GM23338 (cell line): Measurements from ENCODE around the gene FMN2. TPM values are rescaled to one million over a fixed set of nuclear protein-coding genes. Genes with fewer than 3 reads are reported as not detected.

Experiments used
- ATAC-seq: fragments of 200-7000 bp; cut with Tn5 transposase; 3 replicates; pipeline ENCODE4 v1.9.1; 2020
- DNase-seq: peaks from one replicate; pipeline ENCODE4 v3.0.0-alpha.2; 2015; ENCODE audit warnings: low spot score
- H2AFZ ChIP-seq: fragments of 200-600 bp; sonication (generic); 2 replicates; pipeline ENCODE4 v1.8.0; 2016; ENCODE audit warnings: antibody characterized with exemption, mild to moderate bottlenecking, moderate library complexity
- H3F3A ChIP-seq: fragments of 200-600 bp; sonication (generic); replicated peaks from 2 replicates; pipeline ENCODE4 v1.8.0; 2017; ENCODE audit warnings: antibody characterized with exemption, mixed run types, low read depth
- H3K27ac ChIP-seq: fragments of 200-600 bp; sonication (generic); 2 replicates; pipeline ENCODE4 v1.6.1; 2016; ENCODE audit warnings: low read depth
- H3K27me3 ChIP-seq: fragments of 200-600 bp; sonication (generic); 2 replicates; pipeline ENCODE4 v1.8.0; 2016; ENCODE audit warnings: mild to moderate bottlenecking, mixed run types, moderate library complexity; ENCODE audit not compliant: insufficient read depth
- H3K36me3 ChIP-seq: fragments of 200-600 bp; sonication (generic); 2 replicates; pipeline ENCODE4 v1.8.0; 2016; ENCODE audit warnings: mild to moderate bottlenecking; ENCODE audit not compliant: insufficient read depth
- H3K4me1 ChIP-seq: fragments of 200-600 bp; sonication (generic); 2 replicates; pipeline ENCODE4 v1.8.0; 2016; ENCODE audit warnings: mild to moderate bottlenecking, moderate library complexity; ENCODE audit not compliant: insufficient read depth
- H3K4me2 ChIP-seq: fragments of 200-600 bp; sonication (generic); 2 replicates; pipeline ENCODE4 v1.7.1; 2017; ENCODE audit warnings: mixed run types
- H3K4me3 ChIP-seq: fragments of 200-600 bp; sonication (generic); 2 replicates; pipeline ENCODE4 v1.6.1; 2016; ENCODE audit warnings: mixed run types
- H3K79me2 ChIP-seq: fragments of 200-600 bp; sonication (generic); replicated peaks from 2 replicates; pipeline ENCODE4 v1.8.0; 2017; ENCODE audit warnings: mild to moderate bottlenecking; ENCODE audit not compliant: insufficient read depth
- H3K9me2 ChIP-seq: fragments of 200-600 bp; sonication (generic); 2 replicates; pipeline ENCODE4 v1.8.0; 2017; ENCODE audit not compliant: insufficient read depth
- H4K20me1 ChIP-seq: fragments of 200-600 bp; sonication (generic); replicated peaks from 2 replicates; pipeline ENCODE4 v1.8.0; 2017; ENCODE audit warnings: mild to moderate bottlenecking; ENCODE audit not compliant: insufficient read depth
- H3K27ac Mint-ChIP-seq: 2 replicates; pipeline ENCODE4 v1.8.0; 2020; ENCODE audit warnings: inconsistent platforms, mild to moderate bottlenecking, moderate library complexity, mixed read lengths
- H3K27me3 Mint-ChIP-seq: 3 replicates; pipeline ENCODE4 v1.8.0; 2022; ENCODE audit warnings: low read depth, mild to moderate bottlenecking, moderate library complexity, mixed read lengths, inconsistent platforms; ENCODE audit not compliant: insufficient read depth, poor library complexity
- H3K36me3 Mint-ChIP-seq: 3 replicates; pipeline ENCODE4 v1.8.0; 2021; ENCODE audit warnings: low read depth, mild to moderate bottlenecking, inconsistent platforms, moderate library complexity, mixed read lengths
- H3K4me1 Mint-ChIP-seq: 3 replicates; pipeline ENCODE4 v1.8.0; 2020; ENCODE audit warnings: mild to moderate bottlenecking, inconsistent platforms, mixed read lengths
- H3K4me3 Mint-ChIP-seq: 3 replicates; pipeline ENCODE4 v1.8.0; 2021; ENCODE audit warnings: moderate library complexity, mild to moderate bottlenecking, inconsistent platforms, mixed read lengths
- H3K9me3 Mint-ChIP-seq: 3 replicates; pipeline ENCODE4 v1.8.0; 2020; ENCODE audit warnings: moderate library complexity, mild to moderate bottlenecking, inconsistent platforms, mixed read lengths
- CREB1 ChIP-seq: fragments of 250-450 bp; sonication (Bioruptor Pico); IDR thresholded peaks from 2 replicates; pipeline ENCODE4 v1.5.0; 2020; ENCODE audit warnings: low read depth, mild to moderate bottlenecking, moderate library complexity
- EZH2 ChIP-seq: fragments of 200-600 bp; sonication (generic); IDR thresholded peaks from one replicate; pipeline ENCODE4 v1.8.0; 2017; ENCODE audit warnings: antibody characterized with exemption, mild to moderate bottlenecking, low read depth; ENCODE audit not compliant: unreplicated experiment
- EZH2phosphoT487 ChIP-seq: fragments of 200-600 bp; sonication (generic); IDR thresholded peaks from one replicate; pipeline ENCODE4 v1.8.1; 2018; ENCODE audit warnings: antibody characterized with exemption; ENCODE audit not compliant: unreplicated experiment
- JUNB ChIP-seq: IDR thresholded peaks from one replicate; pipeline ENCODE4 v1.6.1; 2016; ENCODE audit warnings: antibody characterized with exemption; ENCODE audit not compliant: unreplicated experiment
- POLR2AphosphoS5 ChIP-seq: IDR thresholded peaks from 2 replicates; pipeline ENCODE4 v1.6.1; 2016; ENCODE audit warnings: antibody characterized with exemption, low read depth
- STAT1 ChIP-seq: IDR thresholded peaks from one replicate; pipeline ENCODE4 v1.6.1; 2016; ENCODE audit warnings: antibody characterized with exemption; ENCODE audit not compliant: unreplicated experiment
- ZNF114 ChIP-seq: fragments of 250-450 bp; sonication (Bioruptor Pico); IDR thresholded peaks from 2 replicates; pipeline ENCODE4 v1.5.0; 2020; ENCODE audit warnings: mild to moderate bottlenecking, moderate library complexity
- ZNF331 ChIP-seq: fragments of 250-450 bp; sonication (Bioruptor Pico); IDR thresholded peaks from 2 replicates; pipeline ENCODE4 v1.5.0; 2020; ENCODE audit warnings: low read depth, mild to moderate bottlenecking, moderate library complexity
- polyA plus RNA-seq: library from polyadenylated mRNA; unstranded; fragments of >200 nt; fragmentation: Nextera tagmentation; extraction: Ambion mirVana; gene quantifications from 2 replicates; pipeline ENCODE4 v1.2.1, GENCODE V29; 2016
- total RNA-seq: library from RNA; depleted of rRNA; stranded (reverse); fragments of >200 nt; shearing (Covaris generic); gene quantifications from 2 replicates; pipeline ENCODE4 v1.2.3, GENCODE V29; 2014
- TF ChIP-seq, protein P1 (sequence below): IDR thresholded peaks from 2 replicates; pipeline ENCODE4 v1.6.1; 2016; ENCODE audit warnings: antibody characterized with exemption
- TF ChIP-seq, protein P2 (sequence below), 2 experiments: fragments of 200-600 bp in 1 of 2; sonication (generic) in 1 of 2; conservative IDR thresholded peaks; 2 replicates each; pipeline versions ENCODE4 v1.5.1 to v1.6.1; 2016 to 2017; ENCODE audit warnings: antibody characterized with exemption in 2 of 2, low read depth in 2 of 2, mild to moderate bottlenecking in 2 of 2, moderate library complexity in 1 of 2
- TF ChIP-seq, protein P3 (sequence below): IDR thresholded peaks from one replicate; pipeline ENCODE4 v1.6.1; 2018; ENCODE audit warnings: antibody characterized with exemption; ENCODE audit not compliant: unreplicated experiment
- TF ChIP-seq, protein P4 (sequence below): fragments of 250-450 bp; sonication (Bioruptor Pico); IDR thresholded peaks from 2 replicates; pipeline ENCODE4 v1.5.0; 2020; ENCODE audit warnings: mild to moderate bottlenecking, moderate library complexity

FMN2 gene
- total and polyA plus RNA-seq, 2 experiments from 2014 or later: 1.5 to 2.5 TPM

DNA sequence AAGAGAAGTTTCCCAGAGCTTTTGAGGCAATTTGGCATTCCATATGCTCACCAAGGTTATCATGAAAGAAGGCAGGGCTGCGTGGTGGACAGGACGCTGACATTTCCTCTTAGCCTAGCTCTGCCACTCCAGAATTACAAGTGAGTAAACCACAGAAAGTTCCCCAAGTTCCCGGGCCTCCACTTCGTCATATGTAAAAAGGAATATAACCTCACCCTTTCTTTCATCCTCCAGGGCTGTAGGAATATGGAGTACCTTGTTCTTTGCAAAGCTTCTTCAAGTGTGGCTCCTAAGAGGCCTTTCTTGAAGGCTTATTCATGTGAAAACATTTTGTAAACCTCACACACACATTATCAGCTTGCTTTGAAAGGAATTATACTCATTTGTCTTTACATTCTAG, 310.0 kb downstream of the FMN2 start:
- Mint-ChIP-seq H3K27me3 (no peaks in the 10 kb centered on the region), H3K4me1 (peaks cover 3% of the 10 kb centered on the region; the same call in 1 of the 3 replicates), H3K36me3 (no peaks in the 10 kb centered on the region), H3K4me3 (no peak overlapping the region), H3K27ac (no peak overlapping the region), H3K9me3 (no peaks in the 10 kb centered on the region)
- no peak overlapping the region for H3K4me2 ChIP-seq
- no peaks in the 10 kb centered on the region for H4K20me1 ChIP-seq
- H3K4me1 ChIP-seq: no peaks in the 10 kb centered on the region
- H3K79me2 ChIP-seq: no peaks in the 10 kb centered on the region
- TF ChIP-seq EZH2phosphoT487 (no peak), CREB1 (CRISPR knock-in tag) (no peak), JUNB (no peak), EZH2 (no peak), ZNF331 (no peak), ZNF114 (CRISPR knock-in tag) (no peak), STAT1 (no peak), POLR2AphosphoS5 (no peak)
- TF ChIP-seq, protein P1, sequence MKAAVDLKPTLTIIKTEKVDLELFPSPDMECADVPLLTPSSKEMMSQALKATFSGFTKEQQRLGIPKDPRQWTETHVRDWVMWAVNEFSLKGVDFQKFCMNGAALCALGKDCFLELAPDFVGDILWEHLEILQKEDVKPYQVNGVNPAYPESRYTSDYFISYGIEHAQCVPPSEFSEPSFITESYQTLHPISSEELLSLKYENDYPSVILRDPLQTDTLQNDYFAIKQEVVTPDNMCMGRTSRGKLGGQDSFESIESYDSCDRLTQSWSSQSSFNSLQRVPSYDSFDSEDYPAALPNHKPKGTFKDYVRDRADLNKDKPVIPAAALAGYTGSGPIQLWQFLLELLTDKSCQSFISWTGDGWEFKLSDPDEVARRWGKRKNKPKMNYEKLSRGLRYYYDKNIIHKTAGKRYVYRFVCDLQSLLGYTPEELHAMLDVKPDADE: no peak
- TF ChIP-seq, protein P2, sequence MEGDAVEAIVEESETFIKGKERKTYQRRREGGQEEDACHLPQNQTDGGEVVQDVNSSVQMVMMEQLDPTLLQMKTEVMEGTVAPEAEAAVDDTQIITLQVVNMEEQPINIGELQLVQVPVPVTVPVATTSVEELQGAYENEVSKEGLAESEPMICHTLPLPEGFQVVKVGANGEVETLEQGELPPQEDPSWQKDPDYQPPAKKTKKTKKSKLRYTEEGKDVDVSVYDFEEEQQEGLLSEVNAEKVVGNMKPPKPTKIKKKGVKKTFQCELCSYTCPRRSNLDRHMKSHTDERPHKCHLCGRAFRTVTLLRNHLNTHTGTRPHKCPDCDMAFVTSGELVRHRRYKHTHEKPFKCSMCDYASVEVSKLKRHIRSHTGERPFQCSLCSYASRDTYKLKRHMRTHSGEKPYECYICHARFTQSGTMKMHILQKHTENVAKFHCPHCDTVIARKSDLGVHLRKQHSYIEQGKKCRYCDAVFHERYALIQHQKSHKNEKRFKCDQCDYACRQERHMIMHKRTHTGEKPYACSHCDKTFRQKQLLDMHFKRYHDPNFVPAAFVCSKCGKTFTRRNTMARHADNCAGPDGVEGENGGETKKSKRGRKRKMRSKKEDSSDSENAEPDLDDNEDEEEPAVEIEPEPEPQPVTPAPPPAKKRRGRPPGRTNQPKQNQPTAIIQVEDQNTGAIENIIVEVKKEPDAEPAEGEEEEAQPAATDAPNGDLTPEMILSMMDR (conservative IDR thresholded peaks at IDR 0.05; ENCODE audit: low read depth in 2 of 2): no peak
- TF ChIP-seq, protein P3, sequence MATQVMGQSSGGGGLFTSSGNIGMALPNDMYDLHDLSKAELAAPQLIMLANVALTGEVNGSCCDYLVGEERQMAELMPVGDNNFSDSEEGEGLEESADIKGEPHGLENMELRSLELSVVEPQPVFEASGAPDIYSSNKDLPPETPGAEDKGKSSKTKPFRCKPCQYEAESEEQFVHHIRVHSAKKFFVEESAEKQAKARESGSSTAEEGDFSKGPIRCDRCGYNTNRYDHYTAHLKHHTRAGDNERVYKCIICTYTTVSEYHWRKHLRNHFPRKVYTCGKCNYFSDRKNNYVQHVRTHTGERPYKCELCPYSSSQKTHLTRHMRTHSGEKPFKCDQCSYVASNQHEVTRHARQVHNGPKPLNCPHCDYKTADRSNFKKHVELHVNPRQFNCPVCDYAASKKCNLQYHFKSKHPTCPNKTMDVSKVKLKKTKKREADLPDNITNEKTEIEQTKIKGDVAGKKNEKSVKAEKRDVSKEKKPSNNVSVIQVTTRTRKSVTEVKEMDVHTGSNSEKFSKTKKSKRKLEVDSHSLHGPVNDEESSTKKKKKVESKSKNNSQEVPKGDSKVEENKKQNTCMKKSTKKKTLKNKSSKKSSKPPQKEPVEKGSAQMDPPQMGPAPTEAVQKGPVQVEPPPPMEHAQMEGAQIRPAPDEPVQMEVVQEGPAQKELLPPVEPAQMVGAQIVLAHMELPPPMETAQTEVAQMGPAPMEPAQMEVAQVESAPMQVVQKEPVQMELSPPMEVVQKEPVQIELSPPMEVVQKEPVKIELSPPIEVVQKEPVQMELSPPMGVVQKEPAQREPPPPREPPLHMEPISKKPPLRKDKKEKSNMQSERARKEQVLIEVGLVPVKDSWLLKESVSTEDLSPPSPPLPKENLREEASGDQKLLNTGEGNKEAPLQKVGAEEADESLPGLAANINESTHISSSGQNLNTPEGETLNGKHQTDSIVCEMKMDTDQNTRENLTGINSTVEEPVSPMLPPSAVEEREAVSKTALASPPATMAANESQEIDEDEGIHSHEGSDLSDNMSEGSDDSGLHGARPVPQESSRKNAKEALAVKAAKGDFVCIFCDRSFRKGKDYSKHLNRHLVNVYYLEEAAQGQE: no peak
- TF ChIP-seq, protein P4, sequence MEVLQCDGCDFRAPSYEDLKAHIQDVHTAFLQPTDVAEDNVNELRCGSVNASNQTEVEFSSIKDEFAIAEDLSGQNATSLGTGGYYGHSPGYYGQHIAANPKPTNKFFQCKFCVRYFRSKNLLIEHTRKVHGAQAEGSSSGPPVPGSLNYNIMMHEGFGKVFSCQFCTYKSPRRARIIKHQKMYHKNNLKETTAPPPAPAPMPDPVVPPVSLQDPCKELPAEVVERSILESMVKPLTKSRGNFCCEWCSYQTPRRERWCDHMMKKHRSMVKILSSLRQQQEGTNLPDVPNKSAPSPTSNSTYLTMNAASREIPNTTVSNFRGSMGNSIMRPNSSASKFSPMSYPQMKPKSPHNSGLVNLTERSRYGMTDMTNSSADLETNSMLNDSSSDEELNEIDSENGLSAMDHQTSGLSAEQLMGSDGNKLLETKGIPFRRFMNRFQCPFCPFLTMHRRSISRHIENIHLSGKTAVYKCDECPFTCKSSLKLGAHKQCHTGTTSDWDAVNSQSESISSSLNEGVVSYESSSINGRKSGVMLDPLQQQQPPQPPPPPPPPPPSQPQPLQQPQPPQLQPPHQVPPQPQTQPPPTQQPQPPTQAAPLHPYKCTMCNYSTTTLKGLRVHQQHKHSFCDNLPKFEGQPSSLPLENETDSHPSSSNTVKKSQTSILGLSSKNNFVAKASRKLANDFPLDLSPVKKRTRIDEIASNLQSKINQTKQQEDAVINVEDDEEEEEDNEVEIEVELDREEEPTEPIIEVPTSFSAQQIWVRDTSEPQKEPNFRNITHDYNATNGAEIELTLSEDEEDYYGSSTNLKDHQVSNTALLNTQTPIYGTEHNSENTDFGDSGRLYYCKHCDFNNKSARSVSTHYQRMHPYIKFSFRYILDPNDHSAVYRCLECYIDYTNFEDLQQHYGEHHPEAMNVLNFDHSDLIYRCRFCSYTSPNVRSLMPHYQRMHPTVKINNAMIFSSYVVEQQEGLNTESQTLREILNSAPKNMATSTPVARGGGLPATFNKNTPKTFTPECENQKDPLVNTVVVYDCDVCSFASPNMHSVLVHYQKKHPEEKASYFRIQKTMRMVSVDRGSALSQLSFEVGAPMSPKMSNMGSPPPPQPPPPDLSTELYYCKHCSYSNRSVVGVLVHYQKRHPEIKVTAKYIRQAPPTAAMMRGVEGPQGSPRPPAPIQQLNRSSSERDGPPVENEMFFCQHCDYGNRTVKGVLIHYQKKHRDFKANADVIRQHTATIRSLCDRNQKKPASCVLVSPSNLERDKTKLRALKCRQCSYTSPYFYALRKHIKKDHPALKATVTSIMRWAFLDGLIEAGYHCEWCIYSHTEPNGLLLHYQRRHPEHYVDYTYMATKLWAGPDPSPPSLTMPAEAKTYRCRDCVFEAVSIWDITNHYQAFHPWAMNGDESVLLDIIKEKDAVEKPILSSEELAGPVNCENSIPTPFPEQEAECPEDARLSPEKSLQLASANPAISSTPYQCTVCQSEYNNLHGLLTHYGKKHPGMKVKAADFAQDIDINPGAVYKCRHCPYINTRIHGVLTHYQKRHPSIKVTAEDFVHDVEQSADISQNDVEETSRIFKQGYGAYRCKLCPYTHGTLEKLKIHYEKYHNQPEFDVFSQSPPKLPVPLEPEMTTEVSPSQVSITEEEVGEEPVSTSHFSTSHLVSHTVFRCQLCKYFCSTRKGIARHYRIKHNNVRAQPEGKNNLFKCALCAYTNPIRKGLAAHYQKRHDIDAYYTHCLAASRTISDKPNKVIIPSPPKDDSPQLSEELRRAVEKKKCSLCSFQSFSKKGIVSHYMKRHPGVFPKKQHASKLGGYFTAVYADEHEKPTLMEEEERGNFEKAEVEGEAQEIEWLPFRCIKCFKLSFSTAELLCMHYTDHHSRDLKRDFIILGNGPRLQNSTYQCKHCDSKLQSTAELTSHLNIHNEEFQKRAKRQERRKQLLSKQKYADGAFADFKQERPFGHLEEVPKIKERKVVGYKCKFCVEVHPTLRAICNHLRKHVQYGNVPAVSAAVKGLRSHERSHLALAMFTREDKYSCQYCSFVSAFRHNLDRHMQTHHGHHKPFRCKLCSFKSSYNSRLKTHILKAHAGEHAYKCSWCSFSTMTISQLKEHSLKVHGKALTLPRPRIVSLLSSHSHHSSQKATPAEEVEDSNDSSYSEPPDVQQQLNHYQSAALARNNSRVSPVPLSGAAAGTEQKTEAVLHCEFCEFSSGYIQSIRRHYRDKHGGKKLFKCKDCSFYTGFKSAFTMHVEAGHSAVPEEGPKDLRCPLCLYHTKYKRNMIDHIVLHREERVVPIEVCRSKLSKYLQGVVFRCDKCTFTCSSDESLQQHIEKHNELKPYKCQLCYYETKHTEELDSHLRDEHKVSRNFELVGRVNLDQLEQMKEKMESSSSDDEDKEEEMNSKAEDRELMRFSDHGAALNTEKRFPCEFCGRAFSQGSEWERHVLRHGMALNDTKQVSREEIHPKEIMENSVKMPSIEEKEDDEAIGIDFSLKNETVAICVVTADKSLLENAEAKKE: no peak
- H3F3A ChIP-seq: no peaks in the 10 kb centered on the region
- ATAC-seq (no peak), DNase-seq (no peak)
- no peak overlapping the region for H3K4me3 ChIP-seq
- H3K36me3 ChIP-seq: no peaks in the 10 kb centered on the region
- H3K9me2 ChIP-seq: no peaks in the 10 kb centered on the region
- no peak overlapping the region for H3K27ac ChIP-seq
- H3K27me3 ChIP-seq: no peaks in the 10 kb centered on the region
- no peak overlapping the region for H2AFZ ChIP-seq
